A549 (cell line): ENCODE data around the gene TMEM255B. TPM values are rescaled to one million over a fixed set of nuclear protein-coding genes. Genes with fewer than 3 reads are reported as not detected.

Experiments used
- ATAC-seq, 2 experiments: fragments of 200-7000 bp in 1 of 2; fragments of >200 bp in 1 of 2; cut with Nextera tagmentation in 1 of 2; cut with Tn5 transposase in 1 of 2; 3 replicates each; pipeline versions ENCODE4 v1.8.0 to v1.9.1; 2018 to 2020; ENCODE audit warnings: mild to moderate bottlenecking in 1 of 2, moderate library complexity in 1 of 2
- CTCF ChIA-PET: fragments of 300-600 bp; sonication (Branson Sonifier 250); formaldehyde crosslinking; extraction: SDS; loops from one replicate; lab custom pipeline; 2021; ENCODE audit warnings: antibody characterized with exemption, inconsistent platforms; lab: Yijun Ruan, JAX
- POLR2A ChIA-PET: fragments of 350-600 bp; formaldehyde crosslinking; extraction: SDS; loops from one replicate; lab custom pipeline; 2021; ENCODE audit warnings: antibody characterized with exemption, inconsistent platforms; lab: Yijun Ruan, JAX
- DNase-seq, 2 experiments: peaks; one replicate each; pipeline versions ENCODE4 v3.0.0 to v3.0.0-alpha.2; 2011 to 2016; ENCODE audit warnings: low read depth in 1 of 2, low spot score in 1 of 2
- FAIRE-seq: peaks from 2 replicates; lab custom pipeline; 2011; peaks lifted over from hg19 to GRCh38; lab: Jason Lieb, UNC
- H3K27ac ChIP-seq, 2 experiments: fragments of >200 bp; sonication (Bioruptor Twin); formaldehyde crosslinking; 3 replicates each; pipeline ENCODE4 v1.5.1; 2016 to 2017
- H3K4me1 ChIP-seq: fragments of >200 bp; sonication (Bioruptor Twin); formaldehyde crosslinking; 3 replicates; pipeline ENCODE4 v1.6.1; 2016
- H3K4me2 ChIP-seq: fragments of >200 bp; sonication (Bioruptor Twin); formaldehyde crosslinking; 3 replicates; pipeline ENCODE4 v1.6.1; 2016
- H3K4me3 ChIP-seq: fragments of >200 bp; sonication (Bioruptor Twin); formaldehyde crosslinking; 3 replicates; pipeline ENCODE4 v1.5.1; 2016
- H3K9me3 ChIP-seq: fragments of >200 bp; sonication (Bioruptor Twin); formaldehyde crosslinking; 3 replicates; pipeline ENCODE4 v1.6.1; 2016
- BHLHE40 ChIP-seq: IDR thresholded peaks from 2 replicates; pipeline ENCODE4 v1.6.1; 2012; ENCODE audit warnings: low read depth, low read length, inconsistent platforms
- CEBPB ChIP-seq, 2 experiments: fragments of >200 bp in 1 of 2; sonication (Bioruptor Twin) in 1 of 2; formaldehyde crosslinking in 1 of 2; IDR thresholded peaks; 2 replicates each; pipeline ENCODE4 v1.6.1; 2012 to 2016
- CHD2 ChIP-seq: fragments of 150-350 bp; IDR thresholded peaks from 2 replicates; pipeline ENCODE4 v1.6.1; 2014; ENCODE audit warnings: low read length; ENCODE audit not compliant: partially characterized antibody
- EHF ChIP-seq: fragments of 250-450 bp; sonication (Bioruptor Pico); IDR thresholded peaks from 2 replicates; pipeline ENCODE4 v1.5.0; 2020; ENCODE audit warnings: mild to moderate bottlenecking
- FOSB ChIP-seq: fragments of 250-450 bp; sonication (Bioruptor Pico); IDR thresholded peaks from 2 replicates; pipeline ENCODE4 v1.5.0; 2020; ENCODE audit warnings: mild to moderate bottlenecking, moderate library complexity
- FOXS1 ChIP-seq: fragments of 250-450 bp; sonication (Bioruptor Pico); IDR thresholded peaks from 2 replicates; pipeline ENCODE4 v1.5.0; 2020; ENCODE audit warnings: mild to moderate bottlenecking, moderate library complexity
- HDAC2 ChIP-seq: fragments of 200-600 bp; sonication (generic); IDR thresholded peaks from 2 replicates; pipeline ENCODE4 v1.6.1; 2016
- MAFK ChIP-seq: fragments of 450-650 bp; IDR thresholded peaks from 2 replicates; pipeline ENCODE4 v1.6.1; 2014; ENCODE audit not compliant: partially characterized antibody
- POLR2AphosphoS2 ChIP-seq: conservative IDR thresholded peaks from 2 replicates; pipeline ENCODE4 v1.6.1; 2012; ENCODE audit warnings: low read length, improper control_type of control experiment, inconsistent platforms
- TFCP2L1 ChIP-seq: fragments of 250-450 bp; sonication (Bioruptor Pico); IDR thresholded peaks from 2 replicates; pipeline ENCODE4 v1.5.0; 2021; ENCODE audit warnings: mild to moderate bottlenecking
- ZFP36 ChIP-seq: fragments of 450-650 bp; IDR thresholded peaks from 2 replicates; pipeline ENCODE4 v1.6.1; 2014; ENCODE audit warnings: borderline replicate concordance; ENCODE audit not compliant: partially characterized antibody
- ZSCAN20 ChIP-seq: fragments of 250-450 bp; sonication (Bioruptor Pico); IDR thresholded peaks from 2 replicates; pipeline ENCODE4 v1.8.0; 2022; ENCODE audit warnings: mild to moderate bottlenecking, moderate library complexity
- WGBS: methylation state at CpG from one replicate; pipeline ENCODE4 v1.1.6; 2017; ENCODE audit errors: missing lambda C conversion rate; 5-methylcytosine and 5-hydroxymethylcytosine counted together
- polyA plus RNA-seq, 4 experiments: library from polyadenylated mRNA; depleted of rRNA in 3 of 4; stranded (reverse); fragments of >200 nt; fragmentation: RNase III in 1 of 4; extraction: RNeasy Plus Mini Kit Qiagen cat#74134 plus additional on column Dnase treatment in 1 of 4; gene quantifications; 2 replicates in 3 of 4; 3 replicates in 1 of 4; pipeline ENCODE4 v1.2.3, GENCODE V29; 2011 to 2017
- TF ChIP-seq, protein P1 (sequence below): fragments of 250-450 bp; sonication (Bioruptor Pico); IDR thresholded peaks from 2 replicates; pipeline ENCODE4 v1.5.0; 2020; ENCODE audit warnings: low read depth, mild to moderate bottlenecking, moderate library complexity
- TF ChIP-seq, protein P2 (sequence below): fragments of 250-450 bp; sonication (Bioruptor Pico); IDR thresholded peaks from 2 replicates; pipeline ENCODE4 v1.5.0; 2021; ENCODE audit warnings: mild to moderate bottlenecking, moderate library complexity, borderline replicate concordance
- TF ChIP-seq, protein P3 (sequence below): fragments of >200 bp; sonication (Bioruptor Twin); formaldehyde crosslinking; IDR thresholded peaks from 3 replicates; pipeline ENCODE4 v1.5.1; 2016
- TF ChIP-seq, protein P4 (sequence below): fragments of 150-350 bp; IDR thresholded peaks from 2 replicates; pipeline ENCODE4 v1.6.1; 2014; ENCODE audit warnings: low read depth, mild to moderate bottlenecking, low read length
- TF ChIP-seq, protein P5 (sequence below): fragments of 450-650 bp; IDR thresholded peaks from 2 replicates; pipeline ENCODE4 v1.6.1; 2014; ENCODE audit warnings: antibody characterized with exemption

TMEM255B gene
- polyA plus RNA-seq, 2 of the 4 experiments (the other 2 are of a cell fraction) = 0.54 to 1.1 TPM

DNA sequence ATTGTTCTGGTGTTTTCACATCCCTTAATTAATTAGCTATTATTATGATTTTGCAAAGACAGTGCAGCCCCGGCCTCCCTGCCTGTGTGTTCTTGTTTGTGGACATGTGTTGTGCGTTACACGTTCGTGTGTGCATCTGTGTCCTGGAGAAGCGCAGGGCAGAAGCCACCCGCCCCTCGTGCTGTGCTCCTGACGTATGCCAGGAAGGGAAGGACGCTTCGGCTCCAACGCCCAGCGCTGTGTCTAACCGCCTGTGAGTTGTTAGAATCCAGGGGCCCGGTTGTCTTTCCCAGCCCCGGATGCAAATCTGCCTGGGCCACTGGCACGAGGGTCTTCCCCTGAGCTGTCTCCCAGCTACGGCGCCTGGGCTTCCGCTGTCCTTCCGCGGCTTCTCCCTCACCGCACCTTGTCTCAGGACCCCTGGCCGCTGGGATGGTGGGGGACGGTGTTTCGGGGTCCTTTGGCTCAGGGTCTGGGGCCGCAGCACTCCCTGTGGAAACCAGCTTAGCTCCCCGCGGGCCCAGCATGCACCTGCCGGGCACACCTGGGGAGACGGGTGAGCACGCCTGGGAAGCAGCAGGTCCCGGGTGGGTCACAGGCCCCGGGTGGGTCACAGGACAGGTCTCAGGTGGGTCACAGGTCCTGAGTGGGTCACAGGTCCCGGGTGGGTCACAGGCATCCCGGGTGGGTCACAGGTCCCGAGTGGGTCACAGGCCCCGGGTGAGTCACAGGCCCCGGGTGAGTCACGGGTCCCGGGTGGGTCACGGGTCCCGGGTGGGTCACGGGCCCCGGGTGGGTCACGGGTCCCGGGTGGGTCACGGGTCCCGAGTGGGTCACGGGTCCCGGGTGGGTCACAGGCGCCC, 53.4 kb downstream of the TMEM255B start:
- Histone ChIP-seq H3K9me3 (peaks cover 12% of the 10 kb centered on the region; the same call in 2 of the 3 replicates), H3K4me3 (no peak overlapping the region), H3K4me1 (peaks cover 4% of the 10 kb centered on the region), H3K4me2 (no peak overlapping the region), H3K27ac (no peak overlapping the region)
- DNase-seq (no peak), ATAC-seq (no peak), FAIRE-seq (no peak)
- POLR2A ChIA-PET = no interaction called here
- CTCF ChIA-PET = no interaction called here
- WGBS = 85% methylated on average over 21 of the region's 51 CpGs
- TF ChIP-seq BHLHE40 = no peak

DNA sequence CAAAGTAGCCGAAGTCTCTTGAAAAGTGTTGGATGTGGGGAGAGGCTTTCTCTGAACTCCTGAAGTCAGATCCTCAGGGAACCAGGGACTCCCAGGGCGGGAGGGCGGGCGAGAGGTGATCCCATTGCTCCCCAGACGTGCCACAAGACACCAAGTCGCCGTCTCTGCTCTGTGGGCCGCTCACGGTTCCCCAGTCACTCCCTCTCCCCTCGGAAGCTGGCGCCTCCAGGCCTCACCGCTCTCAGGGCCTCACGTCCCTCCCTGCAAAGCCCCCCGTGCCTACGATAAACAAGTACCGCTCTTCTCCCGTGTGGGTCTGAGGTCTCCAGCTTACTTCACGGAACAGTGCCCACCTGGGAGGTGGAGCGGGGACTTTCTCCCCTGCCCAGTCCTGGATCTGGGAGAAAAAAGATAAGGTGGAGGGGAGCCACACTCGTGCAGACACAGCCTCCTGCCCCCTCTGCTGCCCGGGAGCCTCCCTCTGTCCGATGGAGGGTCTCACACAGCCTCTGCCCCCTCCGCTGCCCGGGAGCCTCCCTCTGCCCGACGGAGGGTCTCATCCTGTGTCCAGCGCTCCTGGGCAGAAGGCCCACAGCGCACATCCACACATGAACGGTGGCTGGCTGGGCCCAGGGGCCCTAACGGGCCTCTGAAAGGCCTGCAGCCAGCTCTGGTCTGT, 54.2 kb downstream of the TMEM255B start:
- H3K4me2 ChIP-seq = no peak overlapping the region
- no peak for ATAC-seq

More for the DNA sequence above, 54.2 kb downstream of the TMEM255B start:
- H3K4me3 ChIP-seq = no peak overlapping the region
- CTCF ChIA-PET = no interaction called here
- H3K27ac ChIP-seq = no peak overlapping the region
- FAIRE-seq (no peak), DNase-seq (no peak)
- WGBS = 88% methylated on average over 19 of the region's 30 CpGs
- peaks cover 7% of the 10 kb centered on the region; the same call in 2 of the 3 replicates for H3K9me3 ChIP-seq
- H3K4me1 ChIP-seq = peaks cover 8% of the 10 kb centered on the region
- POLR2A ChIA-PET = no interaction called here
- TF ChIP-seq, protein P1, sequence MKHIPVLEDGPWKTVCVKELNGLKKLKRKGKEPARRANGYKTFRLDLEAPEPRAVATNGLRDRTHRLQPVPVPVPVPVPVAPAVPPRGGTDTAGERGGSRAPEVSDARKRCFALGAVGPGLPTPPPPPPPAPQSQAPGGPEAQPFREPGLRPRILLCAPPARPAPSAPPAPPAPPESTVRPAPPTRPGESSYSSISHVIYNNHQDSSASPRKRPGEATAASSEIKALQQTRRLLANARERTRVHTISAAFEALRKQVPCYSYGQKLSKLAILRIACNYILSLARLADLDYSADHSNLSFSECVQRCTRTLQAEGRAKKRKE = no peak
- TF ChIP-seq HDAC2 = no peak
- no peak for TF ChIP-seq CEBPB (IDR thresholded peaks at IDR 0.05)
- TF ChIP-seq, protein P2, sequence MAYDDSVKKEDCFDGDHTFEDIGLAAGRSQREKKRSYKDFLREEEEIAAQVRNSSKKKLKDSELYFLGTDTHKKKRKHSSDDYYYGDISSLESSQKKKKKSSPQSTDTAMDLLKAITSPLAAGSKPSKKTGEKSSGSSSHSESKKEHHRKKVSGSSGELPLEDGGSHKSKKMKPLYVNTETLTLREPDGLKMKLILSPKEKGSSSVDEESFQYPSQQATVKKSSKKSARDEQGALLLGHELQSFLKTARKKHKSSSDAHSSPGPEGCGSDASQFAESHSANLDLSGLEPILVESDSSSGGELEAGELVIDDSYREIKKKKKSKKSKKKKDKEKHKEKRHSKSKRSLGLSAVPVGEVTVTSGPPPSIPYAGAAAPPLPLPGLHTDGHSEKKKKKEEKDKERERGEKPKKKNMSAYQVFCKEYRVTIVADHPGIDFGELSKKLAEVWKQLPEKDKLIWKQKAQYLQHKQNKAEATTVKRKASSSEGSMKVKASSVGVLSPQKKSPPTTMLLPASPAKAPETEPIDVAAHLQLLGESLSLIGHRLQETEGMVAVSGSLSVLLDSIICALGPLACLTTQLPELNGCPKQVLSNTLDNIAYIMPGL (CRISPR knock-in tag) = no peak
- TF ChIP-seq, protein P3, sequence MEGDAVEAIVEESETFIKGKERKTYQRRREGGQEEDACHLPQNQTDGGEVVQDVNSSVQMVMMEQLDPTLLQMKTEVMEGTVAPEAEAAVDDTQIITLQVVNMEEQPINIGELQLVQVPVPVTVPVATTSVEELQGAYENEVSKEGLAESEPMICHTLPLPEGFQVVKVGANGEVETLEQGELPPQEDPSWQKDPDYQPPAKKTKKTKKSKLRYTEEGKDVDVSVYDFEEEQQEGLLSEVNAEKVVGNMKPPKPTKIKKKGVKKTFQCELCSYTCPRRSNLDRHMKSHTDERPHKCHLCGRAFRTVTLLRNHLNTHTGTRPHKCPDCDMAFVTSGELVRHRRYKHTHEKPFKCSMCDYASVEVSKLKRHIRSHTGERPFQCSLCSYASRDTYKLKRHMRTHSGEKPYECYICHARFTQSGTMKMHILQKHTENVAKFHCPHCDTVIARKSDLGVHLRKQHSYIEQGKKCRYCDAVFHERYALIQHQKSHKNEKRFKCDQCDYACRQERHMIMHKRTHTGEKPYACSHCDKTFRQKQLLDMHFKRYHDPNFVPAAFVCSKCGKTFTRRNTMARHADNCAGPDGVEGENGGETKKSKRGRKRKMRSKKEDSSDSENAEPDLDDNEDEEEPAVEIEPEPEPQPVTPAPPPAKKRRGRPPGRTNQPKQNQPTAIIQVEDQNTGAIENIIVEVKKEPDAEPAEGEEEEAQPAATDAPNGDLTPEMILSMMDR = no peak
- no peak for TF ChIP-seq ZSCAN20 (CRISPR knock-in tag)
- TF ChIP-seq MAFK = no peak
- no peak for TF ChIP-seq ZFP36
- no peak for TF ChIP-seq TFCP2L1 (CRISPR knock-in tag)
- TF ChIP-seq FOXS1 = no peak
- TF ChIP-seq, protein P4, sequence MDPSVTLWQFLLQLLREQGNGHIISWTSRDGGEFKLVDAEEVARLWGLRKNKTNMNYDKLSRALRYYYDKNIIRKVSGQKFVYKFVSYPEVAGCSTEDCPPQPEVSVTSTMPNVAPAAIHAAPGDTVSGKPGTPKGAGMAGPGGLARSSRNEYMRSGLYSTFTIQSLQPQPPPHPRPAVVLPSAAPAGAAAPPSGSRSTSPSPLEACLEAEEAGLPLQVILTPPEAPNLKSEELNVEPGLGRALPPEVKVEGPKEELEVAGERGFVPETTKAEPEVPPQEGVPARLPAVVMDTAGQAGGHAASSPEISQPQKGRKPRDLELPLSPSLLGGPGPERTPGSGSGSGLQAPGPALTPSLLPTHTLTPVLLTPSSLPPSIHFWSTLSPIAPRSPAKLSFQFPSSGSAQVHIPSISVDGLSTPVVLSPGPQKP = no peak
- TF ChIP-seq CHD2 = no peak
- TF ChIP-seq POLR2AphosphoS2 = no peak
- TF ChIP-seq FOSB (CRISPR knock-in tag) = no peak
- TF ChIP-seq, protein P5, sequence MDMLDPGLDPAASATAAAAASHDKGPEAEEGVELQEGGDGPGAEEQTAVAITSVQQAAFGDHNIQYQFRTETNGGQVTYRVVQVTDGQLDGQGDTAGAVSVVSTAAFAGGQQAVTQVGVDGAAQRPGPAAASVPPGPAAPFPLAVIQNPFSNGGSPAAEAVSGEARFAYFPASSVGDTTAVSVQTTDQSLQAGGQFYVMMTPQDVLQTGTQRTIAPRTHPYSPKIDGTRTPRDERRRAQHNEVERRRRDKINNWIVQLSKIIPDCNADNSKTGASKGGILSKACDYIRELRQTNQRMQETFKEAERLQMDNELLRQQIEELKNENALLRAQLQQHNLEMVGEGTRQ = no peak
- no peak for TF ChIP-seq EHF
